Neural crest cell (in vitro differentiated cells): ENCODE data around the gene BST1. TPM values are rescaled to one million over a fixed set of nuclear protein-coding genes. Genes with fewer than 3 reads are reported as not detected.

ENCODE experiments used
- DNase-seq: peaks from one replicate; pipeline ENCODE4 v3.0.0; 2021; ENCODE audit warnings: low read depth, mixed read lengths, low spot score
- H3K27ac Mint-ChIP-seq: one replicate; pipeline ENCODE4 v1.8.0; 2021; ENCODE audit warnings: mild to moderate bottlenecking, mixed read lengths; ENCODE audit not compliant: unreplicated experiment
- H3K27me3 Mint-ChIP-seq: 2 replicates; pipeline ENCODE4 v1.8.0; 2021; ENCODE audit warnings: low read depth, mild to moderate bottlenecking, mixed read lengths
- H3K36me3 Mint-ChIP-seq: 2 replicates; pipeline ENCODE4 v1.8.0; 2021; ENCODE audit warnings: low read depth, mild to moderate bottlenecking, mixed read lengths
- H3K4me1 Mint-ChIP-seq: 2 replicates; pipeline ENCODE4 v1.8.0; 2021; ENCODE audit warnings: mixed read lengths
- H3K4me3 Mint-ChIP-seq: one replicate; pipeline ENCODE4 v1.8.0; 2021; ENCODE audit warnings: mild to moderate bottlenecking, mixed read lengths
- H3K9me3 Mint-ChIP-seq: 2 replicates; pipeline ENCODE4 v1.8.0; 2021; ENCODE audit warnings: mixed read lengths
- total RNA-seq: library from RNA; stranded (reverse); gene quantifications from 2 replicates; pipeline ENCODE4 v1.2.1, GENCODE V29; 2021
- TF ChIP-seq, protein P1 (sequence below): fragments of 200-600 bp; sonication (generic); conservative IDR thresholded peaks from 2 replicates; pipeline ENCODE4 v1.5.0; 2021; ENCODE audit warnings: antibody characterized with exemption, mild to moderate bottlenecking

BST1 gene
- total RNA-seq, 1 donor from 2014 or later: 0.75 TPM

- Mint-ChIP-seq H3K27ac (no peak overlapping the region), H3K4me3 (no peak overlapping the region), H3K27me3 (no peaks in the 10 kb centered on the region), H3K4me1 (no peaks in the 10 kb centered on the region), H3K36me3 (no peaks in the 10 kb centered on the region), H3K9me3 (peaks cover 2% of the 10 kb centered on the region)
- DNase-seq: no peak
- TF ChIP-seq, protein P1, sequence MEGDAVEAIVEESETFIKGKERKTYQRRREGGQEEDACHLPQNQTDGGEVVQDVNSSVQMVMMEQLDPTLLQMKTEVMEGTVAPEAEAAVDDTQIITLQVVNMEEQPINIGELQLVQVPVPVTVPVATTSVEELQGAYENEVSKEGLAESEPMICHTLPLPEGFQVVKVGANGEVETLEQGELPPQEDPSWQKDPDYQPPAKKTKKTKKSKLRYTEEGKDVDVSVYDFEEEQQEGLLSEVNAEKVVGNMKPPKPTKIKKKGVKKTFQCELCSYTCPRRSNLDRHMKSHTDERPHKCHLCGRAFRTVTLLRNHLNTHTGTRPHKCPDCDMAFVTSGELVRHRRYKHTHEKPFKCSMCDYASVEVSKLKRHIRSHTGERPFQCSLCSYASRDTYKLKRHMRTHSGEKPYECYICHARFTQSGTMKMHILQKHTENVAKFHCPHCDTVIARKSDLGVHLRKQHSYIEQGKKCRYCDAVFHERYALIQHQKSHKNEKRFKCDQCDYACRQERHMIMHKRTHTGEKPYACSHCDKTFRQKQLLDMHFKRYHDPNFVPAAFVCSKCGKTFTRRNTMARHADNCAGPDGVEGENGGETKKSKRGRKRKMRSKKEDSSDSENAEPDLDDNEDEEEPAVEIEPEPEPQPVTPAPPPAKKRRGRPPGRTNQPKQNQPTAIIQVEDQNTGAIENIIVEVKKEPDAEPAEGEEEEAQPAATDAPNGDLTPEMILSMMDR: no peak
These were observed 48.3 kb downstream of the BST1 start for GRCh38 chr4:15751153-15751552.

GRCh38 chr4:15753081-15753480, 50.2 kb downstream of the BST1 start:
- Mint-ChIP-seq H3K27ac (no peak overlapping the region), H3K27me3 (no peaks in the 10 kb centered on the region), H3K36me3 (no peaks in the 10 kb centered on the region), H3K4me1 (no peaks in the 10 kb centered on the region), H3K9me3 (no peaks in the 10 kb centered on the region), H3K4me3 (no peak overlapping the region)
- TF ChIP-seq, protein P1: no peak
- no peak for DNase-seq

- no peaks in the 10 kb centered on the region for H3K27me3 Mint-ChIP-seq
- H3K4me1 Mint-ChIP-seq: no peaks in the 10 kb centered on the region
- H3K4me3 Mint-ChIP-seq: no peak overlapping the region
- no peaks in the 10 kb centered on the region for H3K36me3 Mint-ChIP-seq
- H3K9me3 Mint-ChIP-seq: no peaks in the 10 kb centered on the region
- DNase-seq: no peak
- H3K27ac Mint-ChIP-seq: no peak overlapping the region
- TF ChIP-seq, protein P1: no peak
These were observed 50.9 kb downstream of the BST1 start for GRCh38 chr4:15753786-15754185.

GRCh38 chr4:15754323-15754722, 51.5 kb downstream of the BST1 start:
- no peaks in the 10 kb centered on the region for H3K36me3 Mint-ChIP-seq
- no peaks in the 10 kb centered on the region for H3K4me1 Mint-ChIP-seq
- H3K27me3 Mint-ChIP-seq: no peaks in the 10 kb centered on the region
- peaks cover 3% of the 10 kb centered on the region for H3K9me3 Mint-ChIP-seq
- no peak overlapping the region for H3K4me3 Mint-ChIP-seq
- no peak for DNase-seq
- H3K27ac Mint-ChIP-seq: no peak overlapping the region
- TF ChIP-seq, protein P1: no peak

DNA sequence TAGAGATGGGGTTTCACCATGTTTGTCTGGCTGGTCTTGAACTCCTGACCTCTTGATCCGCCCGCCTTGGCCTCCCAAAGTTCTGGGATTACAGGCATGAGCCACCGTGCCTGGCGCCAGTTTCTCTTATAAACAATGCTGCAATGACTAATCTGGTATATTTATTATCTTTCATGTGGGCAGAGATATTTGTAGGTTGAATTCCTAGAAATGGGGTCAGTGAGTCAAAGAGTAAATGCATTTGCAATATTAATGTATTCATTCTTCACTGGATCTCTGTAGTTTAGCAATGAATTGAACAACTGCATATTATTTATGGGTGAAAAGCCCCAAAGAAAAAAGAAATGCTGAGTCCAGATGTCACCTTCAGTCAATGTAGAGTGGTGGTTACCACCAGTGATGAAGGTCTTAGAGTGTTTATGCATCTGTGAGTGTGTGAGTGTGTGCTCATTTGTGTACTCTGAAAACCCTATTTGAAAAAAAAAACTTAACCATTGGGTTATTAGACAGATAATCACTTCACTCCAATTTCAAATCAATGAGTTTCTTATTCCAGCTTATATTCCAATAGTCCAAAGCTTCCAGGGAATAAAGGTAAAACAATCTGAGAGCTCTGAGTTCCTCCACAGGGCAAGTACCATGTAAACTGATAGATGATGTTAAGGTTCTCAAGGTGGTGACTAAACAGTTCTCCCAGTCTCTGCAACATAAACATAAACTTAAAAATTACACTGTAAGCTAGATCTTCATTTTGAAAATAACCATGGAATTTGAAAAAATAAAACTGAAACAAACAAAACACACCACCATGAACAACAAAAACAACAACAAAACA, 52.7 kb downstream of the BST1 start:
- Mint-ChIP-seq H3K27me3 (peaks cover 8% of the 10 kb centered on the region), H3K36me3 (no peaks in the 10 kb centered on the region), H3K27ac (no peak overlapping the region), H3K9me3 (peaks cover 3% of the 10 kb centered on the region), H3K4me3 (no peak overlapping the region), H3K4me1 (no peaks in the 10 kb centered on the region)
- DNase-seq: no peak
- TF ChIP-seq, protein P1: no peak
